HepG2 (cell line): ENCODE data around the gene SHISA7. TPM values are rescaled to one million over a fixed set of nuclear protein-coding genes. Genes with fewer than 3 reads are reported as not detected.

Experiments
- ARNT ChIP-seq: fragments of 450-650 bp; IDR thresholded peaks from 2 replicates; pipeline ENCODE4 v1.6.1; 2017
- CENPBD1 ChIP-seq: sonication (generic); formaldehyde crosslinking; IDR thresholded peaks from 2 replicates; pipeline ENCODE4 v1.8.0; 2022; ENCODE audit warnings: missing genetic modification reagents, low read depth, mild to moderate bottlenecking, borderline replicate concordance
- CHCHD3 ChIP-seq: sonication (generic); formaldehyde crosslinking; IDR thresholded peaks from 2 replicates; pipeline ENCODE4 v1.8.0; 2022; ENCODE audit warnings: mild to moderate bottlenecking, missing genetic modification reagents, moderate library complexity
- ETV5 ChIP-seq: IDR thresholded peaks from 2 replicates; pipeline ENCODE4 v1.6.1; 2018; ENCODE audit warnings: missing biosample characterization, missing genetic modification reagents, inconsistent platforms, borderline replicate concordance
- FOXC1 ChIP-seq: sonication (generic); formaldehyde crosslinking; IDR thresholded peaks from 2 replicates; pipeline ENCODE4 v1.8.0; 2022; ENCODE audit warnings: mild to moderate bottlenecking, missing genetic modification reagents, borderline replicate concordance
- KLF16 ChIP-seq, 2 experiments: sonication (generic) in 1 of 2; formaldehyde crosslinking in 1 of 2; IDR thresholded peaks; 2 replicates each; pipeline versions ENCODE4 v1.6.1 to v1.8.0; 2016 to 2023; ENCODE audit warnings: missing genetic modification reagents in 2 of 2, missing compliant biosample characterization in 1 of 2
- MATR3 ChIP-seq: sonication (generic); formaldehyde crosslinking; IDR thresholded peaks from 2 replicates; pipeline ENCODE4 v1.4.0; 2020; ENCODE audit warnings: missing genetic modification reagents
- MED13 ChIP-seq: sonication (generic); formaldehyde crosslinking; IDR thresholded peaks from 2 replicates; pipeline ENCODE4 v1.5.0; 2020; ENCODE audit warnings: missing genetic modification reagents
- NFYC ChIP-seq: IDR thresholded peaks from 2 replicates; pipeline ENCODE4 v1.6.1; 2016; ENCODE audit warnings: missing genetic modification reagents, missing compliant biosample characterization
- PHF21A ChIP-seq: sonication (generic); formaldehyde crosslinking; IDR thresholded peaks from 2 replicates; pipeline ENCODE4 v1.5.0; 2020; ENCODE audit warnings: mild to moderate bottlenecking, missing genetic modification reagents
- REPIN1 ChIP-seq: sonication (generic); formaldehyde crosslinking; IDR thresholded peaks from 2 replicates; pipeline ENCODE4 v1.8.0; 2022; ENCODE audit warnings: missing genetic modification reagents, low read depth, mild to moderate bottlenecking, borderline replicate concordance
- SMYD3 ChIP-seq: sonication (generic); formaldehyde crosslinking; IDR thresholded peaks from 2 replicates; pipeline ENCODE4 v1.8.1; 2023; ENCODE audit warnings: mild to moderate bottlenecking, missing genetic modification reagents
- YEATS4 ChIP-seq: sonication (generic); formaldehyde crosslinking; IDR thresholded peaks from 2 replicates; pipeline ENCODE4 v1.4.0; 2020; ENCODE audit warnings: missing genetic modification reagents, borderline replicate concordance
- ZBTB43 ChIP-seq: sonication (generic); formaldehyde crosslinking; conservative IDR thresholded peaks from 2 replicates; pipeline ENCODE4 v1.4.0; 2020; ENCODE audit warnings: missing genetic modification reagents
- ZFX ChIP-seq: sonication (generic); formaldehyde crosslinking; IDR thresholded peaks from 2 replicates; pipeline ENCODE4 v1.4.0; 2020; ENCODE audit warnings: mild to moderate bottlenecking, low read depth, missing genetic modification reagents, moderate library complexity
- ZFY ChIP-seq: sonication (generic); formaldehyde crosslinking; IDR thresholded peaks from 2 replicates; pipeline ENCODE4 v1.4.0; 2020; ENCODE audit warnings: missing genetic modification reagents
- ZNF530 ChIP-seq: sonication (generic); formaldehyde crosslinking; IDR thresholded peaks from 2 replicates; pipeline ENCODE4 v1.5.0; 2020; ENCODE audit warnings: low read depth, mild to moderate bottlenecking, missing genetic modification reagents
- ZNF580 ChIP-seq: IDR thresholded peaks from 2 replicates; pipeline ENCODE4 v1.6.1; 2016; ENCODE audit warnings: low read depth, borderline replicate concordance
- ZNF746 ChIP-seq: sonication (generic); formaldehyde crosslinking; IDR thresholded peaks from 2 replicates; pipeline ENCODE4 v1.8.0; 2022; ENCODE audit warnings: mild to moderate bottlenecking, missing genetic modification reagents
- ZSCAN5A ChIP-seq: sonication (generic); formaldehyde crosslinking; IDR thresholded peaks from 2 replicates; pipeline ENCODE4 v1.8.0; 2022; ENCODE audit warnings: mild to moderate bottlenecking, missing genetic modification reagents, borderline replicate concordance
- ZSCAN9 ChIP-seq: IDR thresholded peaks from 2 replicates; pipeline ENCODE4 v1.6.1; 2016; ENCODE audit warnings: borderline replicate concordance
- polyA plus RNA-seq, 8 experiments: library from polyadenylated mRNA; depleted of rRNA in 3 of 8; stranded (reverse) in 7 of 8; unstranded in 1 of 8; fragments of >200 nt; fragmentation: Illumina TruSeq in 4 of 8; extraction: Trizol in 4 of 8; gene quantifications; 2 replicates each; pipeline versions ENCODE4 v1.2.1 to v1.2.3, GENCODE V29; 2011 to 2016; ENCODE audit warnings: low read depth in 4 of 8, missing spikeins in 1 of 8, mixed read lengths in 1 of 8; ENCODE audit not compliant: insufficient read depth in 1 of 8
- total RNA-seq, 5 experiments: library from RNA; depleted of rRNA; stranded (reverse); fragments of >200 nt; fragmentation: Illumina TruSeq; extraction: Trizol; gene quantifications; 2 replicates each; pipeline ENCODE4 v1.2.3, GENCODE V29; 2016; ENCODE audit warnings: low read depth in 1 of 5
- TF ChIP-seq, protein P1 (sequence below): sonication (generic); formaldehyde crosslinking; IDR thresholded peaks from 2 replicates; pipeline ENCODE4 v1.4.0; 2020; ENCODE audit warnings: missing genetic modification reagents, borderline replicate concordance

Gene SHISA7
- total and polyA plus RNA-seq, 2 of the 13 experiments (the other 11 are each of a cell fraction or from before 2014, with no cell fraction given) = not detected

GRCh38 chr19:55384920-55385723 is 58.0 kb downstream of the SHISA7 start (continued):
- TF ChIP-seq ZBTB43 (CRISPR knock-in tag) = no peak
- TF ChIP-seq ZNF530 = no peak
- TF ChIP-seq MATR3 (CRISPR knock-in tag) = no peak
- TF ChIP-seq, protein P1, sequence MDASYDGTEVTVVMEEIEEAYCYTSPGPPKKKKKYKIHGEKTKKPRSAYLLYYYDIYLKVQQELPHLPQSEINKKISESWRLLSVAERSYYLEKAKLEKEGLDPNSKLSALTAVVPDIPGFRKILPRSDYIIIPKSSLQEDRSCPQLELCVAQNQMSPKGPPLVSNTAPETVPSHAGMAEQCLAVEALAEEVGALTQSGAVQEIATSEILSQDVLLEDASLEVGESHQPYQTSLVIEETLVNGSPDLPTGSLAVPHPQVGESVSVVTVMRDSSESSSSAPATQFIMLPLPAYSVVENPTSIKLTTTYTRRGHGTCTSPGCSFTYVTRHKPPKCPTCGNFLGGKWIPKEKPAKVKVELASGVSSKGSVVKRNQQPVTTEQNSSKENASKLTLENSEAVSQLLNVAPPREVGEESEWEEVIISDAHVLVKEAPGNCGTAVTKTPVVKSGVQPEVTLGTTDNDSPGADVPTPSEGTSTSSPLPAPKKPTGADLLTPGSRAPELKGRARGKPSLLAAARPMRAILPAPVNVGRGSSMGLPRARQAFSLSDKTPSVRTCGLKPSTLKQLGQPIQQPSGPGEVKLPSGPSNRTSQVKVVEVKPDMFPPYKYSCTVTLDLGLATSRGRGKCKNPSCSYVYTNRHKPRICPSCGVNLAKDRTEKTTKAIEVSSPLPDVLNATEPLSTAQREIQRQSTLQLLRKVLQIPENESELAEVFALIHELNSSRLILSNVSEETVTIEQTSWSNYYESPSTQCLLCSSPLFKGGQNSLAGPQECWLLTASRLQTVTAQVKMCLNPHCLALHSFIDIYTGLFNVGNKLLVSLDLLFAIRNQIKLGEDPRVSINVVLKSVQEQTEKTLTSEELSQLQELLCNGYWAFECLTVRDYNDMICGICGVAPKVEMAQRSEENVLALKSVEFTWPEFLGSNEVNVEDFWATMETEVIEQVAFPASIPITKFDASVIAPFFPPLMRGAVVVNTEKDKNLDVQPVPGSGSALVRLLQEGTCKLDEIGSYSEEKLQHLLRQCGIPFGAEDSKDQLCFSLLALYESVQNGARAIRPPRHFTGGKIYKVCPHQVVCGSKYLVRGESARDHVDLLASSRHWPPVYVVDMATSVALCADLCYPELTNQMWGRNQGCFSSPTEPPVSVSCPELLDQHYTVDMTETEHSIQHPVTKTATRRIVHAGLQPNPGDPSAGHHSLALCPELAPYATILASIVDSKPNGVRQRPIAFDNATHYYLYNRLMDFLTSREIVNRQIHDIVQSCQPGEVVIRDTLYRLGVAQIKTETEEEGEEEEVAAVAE = no peak
- 0 out of 2 replicates have a peak, but pooled peaks have one; percentile 22 for TF ChIP-seq YEATS4 (CRISPR knock-in tag)
- no peak for TF ChIP-seq CENPBD1
- peak; percentile 53; the same call in 1 of the 2 replicates for TF ChIP-seq ZFY
- no peak for TF ChIP-seq ARNT
- no peak for TF ChIP-seq MED13 (CRISPR knock-in tag)
- TF ChIP-seq NFYC (CRISPR knock-in tag) = peak; percentile 39
- 0 out of 2 replicates have a peak, but pooled peaks have one; percentile 30 for TF ChIP-seq ZSCAN5A (CRISPR knock-in tag)
- TF ChIP-seq ZFX (CRISPR knock-in tag) = peak; percentile 58
- no peak for TF ChIP-seq CHCHD3 (CRISPR knock-in tag)
- TF ChIP-seq ZNF580 = peak; percentile 19; the same call in 1 of the 2 replicates
- peak; percentile 18; the same call in 1 of the 2 replicates for TF ChIP-seq FOXC1 (CRISPR knock-in tag)
- TF ChIP-seq SMYD3 = peak; percentile 26; the same call in 1 of the 2 replicates
- TF ChIP-seq REPIN1 (CRISPR knock-in tag) = 0 out of 2 replicates have a peak, but pooled peaks have one; percentile 46
- peak; percentile 83; the same call in 1 of the 2 replicates for TF ChIP-seq PHF21A (CRISPR knock-in tag)
- peak; percentile 29; the same call in 1 of the 2 replicates for TF ChIP-seq ETV5 (CRISPR knock-in tag)
- TF ChIP-seq KLF16 (CRISPR knock-in tag; IDR thresholded peaks at IDR 0.05) = no peak
- TF ChIP-seq ZSCAN9 = 0 out of 2 replicates have a peak, but pooled peaks have one; percentile 11
- TF ChIP-seq ZNF746 (CRISPR knock-in tag) = 0 out of 2 replicates have a peak, but pooled peaks have one; percentile 13
